Cardiac fibroblast (primary cell): ENCODE results near the gene C1orf21.

Experiments
- DNase-seq, 2 donors: peaks; one replicate each; pipeline versions ENCODE4 v3.0.0 to v3.0.0-alpha.2; 2010; ENCODE audit warnings: low read depth in 2 of 2
- H3K4me3 ChIP-seq, 2 donors: replicated peaks in 1 of 2; 1 replicate in 1 of 2; 2 replicates in 1 of 2; pipeline ENCODE4 v1.5.1; 2011; ENCODE audit warnings: low read depth in 2 of 2, low read length in 2 of 2, mild to moderate bottlenecking in 2 of 2, moderate library complexity in 1 of 2
- TF ChIP-seq, protein P1 (sequence below): IDR thresholded peaks from one replicate; pipeline ENCODE4 v1.5.1; 2011; ENCODE audit warnings: low read depth, mild to moderate bottlenecking, low read length, inconsistent platforms

C1orf21 gene

DNA sequence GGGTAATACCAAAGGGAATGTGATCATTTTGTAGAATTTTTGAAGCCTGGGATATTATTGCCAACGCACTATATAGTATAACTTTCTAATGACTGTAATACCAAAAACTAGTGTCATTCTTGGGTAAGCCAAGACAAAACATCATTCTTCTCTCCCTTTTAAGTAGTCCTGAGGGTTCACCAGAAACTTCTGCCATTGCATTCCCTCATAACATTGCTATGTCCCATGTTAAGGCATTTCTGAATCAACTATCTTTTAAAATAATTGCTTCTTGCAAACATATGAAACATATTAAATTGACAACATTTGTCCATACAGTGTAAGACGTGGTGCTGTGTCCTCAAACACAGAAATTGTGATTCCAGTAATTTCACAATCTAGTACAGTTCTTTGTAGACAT lies 29.9 kb upstream of the C1orf21 start:
- DNase-seq = no peak
- TF ChIP-seq, protein P1, sequence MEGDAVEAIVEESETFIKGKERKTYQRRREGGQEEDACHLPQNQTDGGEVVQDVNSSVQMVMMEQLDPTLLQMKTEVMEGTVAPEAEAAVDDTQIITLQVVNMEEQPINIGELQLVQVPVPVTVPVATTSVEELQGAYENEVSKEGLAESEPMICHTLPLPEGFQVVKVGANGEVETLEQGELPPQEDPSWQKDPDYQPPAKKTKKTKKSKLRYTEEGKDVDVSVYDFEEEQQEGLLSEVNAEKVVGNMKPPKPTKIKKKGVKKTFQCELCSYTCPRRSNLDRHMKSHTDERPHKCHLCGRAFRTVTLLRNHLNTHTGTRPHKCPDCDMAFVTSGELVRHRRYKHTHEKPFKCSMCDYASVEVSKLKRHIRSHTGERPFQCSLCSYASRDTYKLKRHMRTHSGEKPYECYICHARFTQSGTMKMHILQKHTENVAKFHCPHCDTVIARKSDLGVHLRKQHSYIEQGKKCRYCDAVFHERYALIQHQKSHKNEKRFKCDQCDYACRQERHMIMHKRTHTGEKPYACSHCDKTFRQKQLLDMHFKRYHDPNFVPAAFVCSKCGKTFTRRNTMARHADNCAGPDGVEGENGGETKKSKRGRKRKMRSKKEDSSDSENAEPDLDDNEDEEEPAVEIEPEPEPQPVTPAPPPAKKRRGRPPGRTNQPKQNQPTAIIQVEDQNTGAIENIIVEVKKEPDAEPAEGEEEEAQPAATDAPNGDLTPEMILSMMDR = no peak
- no peak overlapping the region for H3K4me3 ChIP-seq

DNA sequence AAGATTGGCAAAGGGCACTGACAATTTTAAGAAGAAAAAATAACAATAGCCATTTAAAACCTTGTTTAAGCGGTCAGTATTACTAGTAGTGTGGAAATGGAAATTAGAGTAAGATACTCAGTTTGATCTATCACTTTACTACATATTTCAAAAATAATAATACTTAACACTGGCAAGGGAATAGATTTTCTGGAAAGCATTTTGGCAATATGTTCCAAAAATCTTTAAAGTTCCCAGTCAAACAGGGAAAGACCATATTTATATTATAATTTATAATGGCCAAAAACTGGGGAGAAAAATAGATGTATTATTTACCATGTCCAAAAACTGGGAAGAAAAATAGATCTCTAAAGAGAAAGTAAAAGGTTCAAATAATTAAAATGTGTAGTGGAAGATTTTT lies 28.6 kb upstream of the C1orf21 start:
- TF ChIP-seq, protein P1 = no peak
- H3K4me3 ChIP-seq = no peak overlapping the region
- DNase-seq = no peak

DNA sequence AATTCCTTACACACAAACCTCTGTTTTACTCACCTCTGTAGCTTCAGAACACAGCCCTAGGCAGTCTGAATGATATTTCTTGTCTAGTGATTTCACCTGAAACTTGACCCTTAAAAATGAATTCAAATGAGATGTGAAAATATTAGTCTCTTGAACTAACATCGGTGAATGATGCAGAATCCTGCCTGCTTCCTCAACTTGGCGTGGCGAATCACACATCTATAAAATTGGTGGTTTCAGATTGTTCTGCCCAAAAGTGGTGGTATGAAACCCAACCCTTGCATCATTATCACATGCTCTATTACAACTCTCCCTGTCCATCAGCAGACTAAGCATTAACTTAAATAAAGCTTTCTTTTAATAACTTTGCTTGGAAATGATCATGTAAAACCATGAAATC lies 26.9 kb upstream of the C1orf21 start:
- no peak for DNase-seq
- TF ChIP-seq, protein P1 = no peak
- H3K4me3 ChIP-seq = no peak overlapping the region

DNA sequence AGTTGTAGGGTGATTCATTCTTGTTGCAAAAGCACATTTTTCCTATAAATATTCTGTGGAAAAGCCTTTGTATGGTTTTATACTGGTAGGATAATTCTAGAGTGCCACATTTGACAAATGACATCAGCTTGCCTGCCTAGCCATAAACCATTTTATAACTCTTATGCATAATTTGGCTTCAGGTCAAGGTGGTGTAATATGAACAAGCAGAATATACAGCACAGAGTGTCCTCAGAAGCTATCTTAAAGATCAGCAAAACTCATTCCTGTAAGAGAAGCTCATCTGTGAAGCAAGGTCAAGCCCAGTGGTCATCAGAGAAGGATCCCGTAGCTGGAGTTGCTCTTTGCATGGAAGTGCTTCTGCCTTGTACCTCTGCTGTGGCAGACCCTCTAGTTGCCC lies 24.0 kb upstream of the C1orf21 start:
- peak; percentile 68 to 82 for DNase-seq
- TF ChIP-seq, protein P1 = no peak
- H3K4me3 ChIP-seq = no peak overlapping the region

DNA sequence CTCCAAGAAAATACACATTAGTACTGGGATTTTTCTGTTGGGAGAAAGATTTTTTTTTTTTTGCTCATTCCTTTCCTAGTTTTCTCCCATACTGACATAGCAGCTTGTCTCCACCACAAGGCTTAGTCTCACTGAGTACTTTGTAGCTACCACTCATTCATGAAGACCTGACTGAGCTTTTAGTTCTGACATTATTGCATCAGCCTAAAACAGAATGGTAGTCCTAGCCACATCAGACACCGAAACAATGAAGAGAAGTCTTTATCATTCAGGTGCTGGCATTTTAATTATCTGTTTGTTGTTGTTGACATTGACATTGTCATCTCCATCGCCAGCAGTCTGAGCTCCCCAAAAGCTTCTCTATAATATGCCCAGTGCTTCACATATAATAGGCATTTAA lies 21.1 kb upstream of the C1orf21 start:
- no peak overlapping the region for H3K4me3 ChIP-seq
- no peak for DNase-seq
- TF ChIP-seq, protein P1 = no peak

DNA sequence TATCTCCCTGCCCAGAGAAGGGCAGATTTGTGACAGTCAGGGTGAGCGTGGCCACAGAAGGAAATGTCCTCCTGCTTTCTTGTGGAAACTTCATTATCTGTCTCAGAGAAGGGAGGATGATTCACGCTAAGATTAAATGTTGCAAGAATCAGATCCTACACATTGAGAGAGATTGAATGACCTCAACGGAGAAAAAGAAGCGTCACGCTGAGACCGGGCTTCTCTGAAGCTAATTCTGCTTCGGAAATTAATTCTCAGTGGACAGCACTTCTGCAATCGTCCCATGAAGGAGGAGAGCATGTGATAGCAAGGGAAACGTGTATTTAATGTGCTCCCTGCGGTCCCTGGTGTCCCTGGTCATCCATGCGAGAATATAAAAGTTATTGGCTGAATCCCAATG lies 19.8 kb upstream of the C1orf21 start:
- peak; percentile 41 to 82 for DNase-seq
- TF ChIP-seq, protein P1 = no peak
- no peak overlapping the region for H3K4me3 ChIP-seq

DNA sequence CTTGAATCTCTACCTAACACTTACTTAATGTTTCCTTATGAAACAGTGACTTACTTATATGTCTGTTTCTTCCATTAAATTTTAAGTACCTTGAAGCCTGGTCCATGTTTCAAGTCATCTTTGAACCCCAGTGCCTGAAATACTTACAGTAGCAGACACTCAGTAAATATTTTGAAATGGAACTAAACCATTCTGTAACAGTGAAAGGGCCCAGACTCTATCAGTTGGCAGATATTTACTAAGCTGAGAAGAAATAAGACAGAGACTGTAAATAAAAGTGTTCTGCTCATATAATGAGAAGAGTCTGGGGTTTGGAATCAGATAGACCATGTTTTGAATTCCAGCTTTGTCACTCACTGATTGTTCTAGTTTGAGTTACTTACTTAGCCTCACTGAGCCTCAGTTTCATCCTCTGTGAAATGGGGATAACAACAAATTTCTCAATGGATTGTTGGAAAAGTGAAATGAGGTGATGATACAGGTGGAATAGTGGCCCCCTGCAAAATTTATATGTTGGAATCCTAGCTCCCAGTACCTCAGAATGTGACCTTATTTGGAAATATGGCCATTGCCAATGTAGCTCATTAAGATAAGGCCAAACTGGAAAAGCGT lies 19.3 kb upstream of the C1orf21 start:
- H3K4me3 ChIP-seq = no peak overlapping the region
- TF ChIP-seq, protein P1 = no peak
- no peak for DNase-seq
